ENCODE measurements around the gene DDX39A.
A peak's percentile ranks its signal among the peaks of the same experiment; 100 is the strongest.

The DDX39A gene

GRCh38 chr19:14437578-14438140 lies 18.5 kb upstream of the DDX39A start:
- H3K4me1 ChIP-seq = peaks cover 0 to 28% (median 16%) of the 10 kb centered on the region in 4 donors
- H3K27ac ChIP-seq = no peak overlapping the region
- H3K27me3 ChIP-seq = no peaks in the 10 kb centered on the region
- intact Hi-C loops (cut with DNase I; ENCODE audit: low total_unique reads) = loop anchor here (5.0 kb wide), 1 partner anchor 35 kb away; no protein-coding TSS in a partner anchor
- TF ChIP-seq CTCF (IDR thresholded peaks at IDR 0.05) = no peak
- H3K9me3 ChIP-seq = no peaks in the 10 kb centered on the region
- no peak for DNase-seq
- H3K4me3 ChIP-seq = no peak overlapping the region
- H3K36me3 ChIP-seq = peaks cover 14 to 21% (median 20%) of the 10 kb centered on the region in 3 donors

GRCh38 chr19:14435320-14436050 lies 16.3 kb upstream of the DDX39A start:
- intact Hi-C loops (cut with DNase I; ENCODE audit: low total_unique reads) = loop anchor here (5.0 kb wide), 1 partner anchor 37 kb away; no protein-coding TSS in a partner anchor
- Histone ChIP-seq H3K9me3 (no peaks in the 10 kb centered on the region), H3K36me3 (no peaks in the 10 kb centered on the region), H3K27ac (peak overlapping the region; percentile 77 to 86), H3K4me3 (peak overlapping the region in 1 of 2 donors; percentile 98), H3K27me3 (no peaks in the 10 kb centered on the region), H3K4me1 (peaks cover 0 to 38% (median 19%) of the 10 kb centered on the region in 4 donors)
- no peak for DNase-seq
- TF ChIP-seq CTCF (IDR thresholded peaks at IDR 0.05) = no peak

GRCh38 chr19:14434543-14435319 lies 15.6 kb upstream of the DDX39A start:
- Histone ChIP-seq H3K27me3 (no peaks in the 10 kb centered on the region), H3K4me3 (peak overlapping the region; percentile 66 to 98), H3K4me1 (peaks cover 0 to 38% (median 19%) of the 10 kb centered on the region in 4 donors), H3K9me3 (no peaks in the 10 kb centered on the region), H3K36me3 (no peaks in the 10 kb centered on the region), H3K27ac (peak overlapping the region; percentile 77 to 86)
- TF ChIP-seq CTCF (IDR thresholded peaks at IDR 0.05) = no peak
- intact Hi-C loops (cut with DNase I; ENCODE audit: low total_unique reads) = loop anchor here (5.0 kb wide), 1 partner anchor 38 kb away; no protein-coding TSS in a partner anchor
- DNase-seq = peak; percentile 81 to 88

- Histone ChIP-seq H3K4me1 (peaks cover 0 to 38% (median 19%) of the 10 kb centered on the region in 4 donors), H3K4me3 (peak overlapping the region; percentile 66 to 98), H3K27ac (peak overlapping the region; percentile 77 to 86), H3K36me3 (no peaks in the 10 kb centered on the region), H3K27me3 (no peaks in the 10 kb centered on the region), H3K9me3 (no peaks in the 10 kb centered on the region)
- intact Hi-C loops (cut with DNase I; ENCODE audit: low total_unique reads) = no loop called here
- no peak for DNase-seq
- TF ChIP-seq CTCF (IDR thresholded peaks at IDR 0.05) = no peak
Observed at GRCh38 chr19:14433554-14434501, 14.7 kb upstream of the DDX39A start.
